ENCODE results near the gene CXCL16. TPM values are rescaled to one million over a fixed set of nuclear protein-coding genes. Genes with fewer than 3 reads are reported as not detected.
A peak's percentile ranks its signal among the peaks of the same experiment; 100 is the strongest.

Gene CXCL16
- total RNA-seq (2014; rRNA removed; shearing (Covaris generic)) = 0.86 TPM in 1 of 2 replicates, not detected in the other

- no peak for DNase-seq (ENCODE audit: low spot score)
- in situ Hi-C loops (cut with HindIII; ENCODE audit: low sequenced_read_pairs) = no loop called here
Measured at GRCh38 chr17:4739122-4740024, at the start of gene CXCL16, which contains the start of gene ZMYND15. Gene CXCL16, minus strand, starts transcription at chr17:4739928. Its CDS starts 589 bp downstream, at chr17:4739339. Gene ZMYND15, plus strand, starts transcription at chr17:4739833. Its CDS starts 716 bp downstream, at chr17:4740549.

- DNase-seq (ENCODE audit: low spot score) = no peak
- in situ Hi-C loops (cut with HindIII; ENCODE audit: low sequenced_read_pairs) = no loop called here
Measured at GRCh38 chr17:4788807-4789700, 49.3 kb upstream of the CXCL16 start, which contains the start of gene GLTPD2. Gene GLTPD2, plus strand, starts transcription at chr17:4788964. Its CDS starts 48 bp downstream, at chr17:4789012.

- in situ Hi-C loops (cut with HindIII; ENCODE audit: low sequenced_read_pairs) = no loop called here
- no peak for DNase-seq (ENCODE audit: low spot score)
Measured at GRCh38 chr17:4788159-4788806, 48.6 kb upstream of the CXCL16 start.

- peak; percentile 58 for DNase-seq (ENCODE audit: low spot score)
- in situ Hi-C loops (cut with HindIII; ENCODE audit: low sequenced_read_pairs) = no loop called here
Measured at GRCh38 chr17:4786516-4786915, 46.8 kb upstream of the CXCL16 start.

- in situ Hi-C loops (cut with HindIII; ENCODE audit: low sequenced_read_pairs) = no loop called here
- DNase-seq (ENCODE audit: low spot score) = peak; percentile 40
Measured at GRCh38 chr17:4786106-4786511, 46.4 kb upstream of the CXCL16 start, which contains the start of gene VMO1. Gene VMO1, minus strand, starts transcription at chr17:4786364. Its CDS starts 12 bp downstream, at chr17:4786352.

- DNase-seq (ENCODE audit: low spot score) = no peak
- in situ Hi-C loops (cut with HindIII; ENCODE audit: low sequenced_read_pairs) = no loop called here
Measured at GRCh38 chr17:4785311-4786105, 45.8 kb upstream of the CXCL16 start.

GRCh38 chr17:4782652-4783051 is 42.9 kb upstream of the CXCL16 start:
- DNase-seq (ENCODE audit: low spot score) = no peak
- in situ Hi-C loops (cut with HindIII; ENCODE audit: low sequenced_read_pairs) = no loop called here

- in situ Hi-C loops (cut with HindIII; ENCODE audit: low sequenced_read_pairs) = no loop called here
- DNase-seq (ENCODE audit: low spot score) = no peak
Measured at GRCh38 chr17:4780325-4780955, 40.7 kb upstream of the CXCL16 start.

GRCh38 chr17:4777969-4778760 is 38.4 kb upstream of the CXCL16 start:
- no peak for DNase-seq (ENCODE audit: low spot score)
- in situ Hi-C loops (cut with HindIII; ENCODE audit: low sequenced_read_pairs) = no loop called here

- DNase-seq (ENCODE audit: low spot score) = no peak
- in situ Hi-C loops (cut with HindIII; ENCODE audit: low sequenced_read_pairs) = no loop called here
Measured at GRCh38 chr17:4772235-4772613, 32.5 kb upstream of the CXCL16 start.

GRCh38 chr17:4771519-4772234 is 31.9 kb upstream of the CXCL16 start, which contains the start of gene TM4SF5:
Gene TM4SF5, plus strand, starts transcription at chr17:4771886. Its CDS starts 37 bp downstream, at chr17:4771923.
- no peak for DNase-seq (ENCODE audit: low spot score)

GRCh38 chr17:4769628-4770027 is 29.9 kb upstream of the CXCL16 start:
- in situ Hi-C loops (cut with HindIII; ENCODE audit: low sequenced_read_pairs) = no loop called here
- no peak for DNase-seq (ENCODE audit: low spot score)

More at GRCh38 chr17:4771519-4772234, 31.9 kb upstream of the CXCL16 start, which contains the start of gene TM4SF5:
- in situ Hi-C loops (cut with HindIII; ENCODE audit: low sequenced_read_pairs) = no loop called here

GRCh38 chr17:4768298-4768697 is 28.6 kb upstream of the CXCL16 start:
- in situ Hi-C loops (cut with HindIII; ENCODE audit: low sequenced_read_pairs) = no loop called here
- DNase-seq (ENCODE audit: low spot score) = no peak

GRCh38 chr17:4766723-4767122 is 27.0 kb upstream of the CXCL16 start:
- DNase-seq (ENCODE audit: low spot score) = no peak
- in situ Hi-C loops (cut with HindIII; ENCODE audit: low sequenced_read_pairs) = no loop called here

- in situ Hi-C loops (cut with HindIII; ENCODE audit: low sequenced_read_pairs) = no loop called here
- DNase-seq (ENCODE audit: low spot score) = no peak
Measured at GRCh38 chr17:4766201-4766600, 26.5 kb upstream of the CXCL16 start.

- in situ Hi-C loops (cut with HindIII; ENCODE audit: low sequenced_read_pairs) = no loop called here
- peak; percentile 2 for DNase-seq (ENCODE audit: low spot score)
Measured at GRCh38 chr17:4764595-4764994, 24.9 kb upstream of the CXCL16 start.
